Stomach smooth muscle (tissue), 2 donors: Measurements from ENCODE around the gene MRPS34.
"Not testable (repeated sequence)": the region's sequence is repeated elsewhere in the genome, so short reads cannot be mapped to it uniquely, and the experiment has no call there.

Experiments
- H3K27ac ChIP-seq: one replicate; pipeline ENCODE4 v1.7.0; 2013; ENCODE audit warnings: mild to moderate bottlenecking, low read length, inconsistent platforms
- H3K27me3 ChIP-seq, 2 donors: one replicate each; pipeline ENCODE4 v1.7.0; 2013; ENCODE audit warnings: low read length in 2 of 2; ENCODE audit not compliant: insufficient read depth in 2 of 2, control insufficient read depth in 1 of 2
- H3K36me3 ChIP-seq, 2 donors: one replicate each; pipeline ENCODE4 v1.7.0; 2013; ENCODE audit warnings: low read length in 2 of 2; ENCODE audit not compliant: control insufficient read depth in 2 of 2, insufficient read depth in 2 of 2
- H3K4me1 ChIP-seq: one replicate; pipeline ENCODE4 v1.7.0; 2013; ENCODE audit warnings: low read length; ENCODE audit not compliant: control insufficient read depth, insufficient read depth
- H3K4me3 ChIP-seq, 2 donors: one replicate each; pipeline ENCODE4 v1.7.0; 2013; ENCODE audit warnings: low read length in 2 of 2
- H3K9ac ChIP-seq, 2 donors: one replicate each; pipeline ENCODE4 v1.7.0; 2013; ENCODE audit warnings: low read length in 2 of 2, mild to moderate bottlenecking in 1 of 2
- H3K9me3 ChIP-seq, 2 donors: one replicate each; pipeline ENCODE4 v1.7.0; 2013; ENCODE audit warnings: low read length in 2 of 2; ENCODE audit not compliant: control insufficient read depth in 2 of 2
- donor health status: healthy.
- donor health status: Pancreatic carcinoma.

Gene MRPS34

DNA sequence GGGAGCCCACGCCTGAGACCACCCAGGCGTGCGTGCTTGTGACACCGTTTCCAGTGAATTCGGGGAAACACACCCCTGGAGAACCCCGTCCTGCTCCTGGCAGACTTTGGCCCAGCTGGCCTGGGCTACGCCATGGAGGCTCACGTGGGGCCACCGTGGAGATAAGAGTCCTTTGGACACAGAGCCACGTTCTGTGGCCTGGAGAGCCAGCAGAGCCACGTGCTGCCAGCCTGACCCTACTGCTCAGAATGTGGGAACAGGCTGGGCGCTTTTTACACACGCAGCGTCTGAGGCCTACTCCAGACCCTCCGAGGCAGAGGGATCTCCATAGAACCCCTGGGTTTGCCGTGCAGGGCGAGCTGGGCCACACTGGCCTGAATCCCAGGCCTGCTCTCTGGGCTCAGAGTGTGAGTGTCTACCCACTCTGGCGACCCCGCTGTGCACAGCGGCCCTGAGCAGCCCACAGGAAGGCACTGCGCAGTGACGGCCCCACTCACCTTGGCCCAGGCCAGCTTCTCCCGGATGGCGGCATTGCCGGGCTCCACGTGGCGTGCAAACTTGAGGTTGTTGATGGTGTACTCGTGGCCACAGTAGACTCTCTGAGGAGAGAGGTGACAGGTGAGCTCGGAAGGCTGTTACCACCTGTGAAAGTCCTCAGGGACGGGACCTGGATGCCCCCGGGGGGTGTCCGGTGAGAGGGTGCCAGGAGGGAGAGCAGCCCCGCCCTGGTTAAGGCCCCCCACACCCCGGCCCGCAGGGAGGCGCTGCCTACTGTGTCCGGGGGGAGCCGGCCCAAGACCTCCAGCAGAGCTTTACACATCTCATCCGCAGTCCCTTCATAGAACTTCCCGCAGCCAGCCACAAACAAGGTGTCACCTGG is 43.7 kb upstream of the MRPS34 start:
- peaks cover 12 to 24% of the 10 kb centered on the region in 2 donors for H3K36me3 ChIP-seq
- H3K27ac ChIP-seq, result no peak overlapping the region
- H3K9me3 ChIP-seq, result no peaks in the 10 kb centered on the region
- no peak overlapping the region for H3K4me3 ChIP-seq
- H3K27me3 ChIP-seq, result no peaks in the 10 kb centered on the region
- H3K4me1 ChIP-seq, result no peaks in the 10 kb centered on the region
- H3K9ac ChIP-seq, result no peak overlapping the region

DNA sequence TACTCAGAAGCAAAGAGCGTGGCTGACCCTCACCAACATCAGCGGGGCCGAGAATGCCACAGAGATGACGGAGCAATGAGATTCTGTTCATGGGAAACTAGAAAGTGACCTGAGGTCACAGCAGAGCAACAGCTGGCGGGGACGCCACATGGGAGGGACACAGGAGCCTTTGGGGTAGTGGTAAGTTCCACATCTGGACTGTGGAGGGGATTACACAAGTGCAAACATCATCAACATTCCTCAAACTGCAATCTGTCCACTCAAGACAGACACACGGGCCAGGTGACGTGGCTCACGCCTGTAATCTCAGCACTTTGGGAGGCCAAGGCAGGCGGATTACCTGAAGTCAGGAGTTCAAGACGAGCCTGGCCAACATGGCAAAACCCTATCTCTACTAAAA is 42.5 kb upstream of the MRPS34 start:
- Histone ChIP-seq H3K9me3 (no peaks in the 10 kb centered on the region), H3K9ac (no peak overlapping the region), H3K4me1 (no peaks in the 10 kb centered on the region), H3K36me3 (peaks cover 12 to 19% of the 10 kb centered on the region in 2 donors), H3K27ac (no peak overlapping the region), H3K27me3 (no peaks in the 10 kb centered on the region), H3K4me3 (no peak overlapping the region)

DNA sequence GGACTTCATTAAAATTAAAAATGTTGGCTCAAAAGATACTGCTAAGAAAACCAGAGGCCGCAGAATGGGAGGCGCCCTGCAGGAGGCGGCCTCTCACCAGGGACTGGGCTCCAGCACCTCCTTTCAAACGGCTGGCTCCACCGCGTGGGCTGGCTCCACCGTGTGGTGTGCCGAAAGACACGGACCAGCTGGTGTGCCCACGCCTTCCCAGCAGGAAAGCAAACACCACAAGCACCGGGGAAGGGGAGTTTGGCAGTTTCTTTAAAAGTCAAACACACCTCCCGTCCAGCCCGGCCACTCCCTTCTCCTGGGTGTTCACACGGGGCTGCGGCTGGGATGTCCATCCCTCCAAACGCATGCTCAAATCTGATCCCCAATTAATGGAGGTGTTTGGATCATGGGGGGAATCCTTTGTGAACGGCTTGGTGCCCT is 39.8 kb upstream of the MRPS34 start:
- Histone ChIP-seq H3K9me3 (no peaks in the 10 kb centered on the region), H3K9ac (no peak overlapping the region), H3K4me1 (no peaks in the 10 kb centered on the region), H3K4me3 (no peak overlapping the region), H3K27ac (no peak overlapping the region), H3K27me3 (no peaks in the 10 kb centered on the region), H3K36me3 (peaks cover 25 to 30% of the 10 kb centered on the region in 2 donors)

DNA sequence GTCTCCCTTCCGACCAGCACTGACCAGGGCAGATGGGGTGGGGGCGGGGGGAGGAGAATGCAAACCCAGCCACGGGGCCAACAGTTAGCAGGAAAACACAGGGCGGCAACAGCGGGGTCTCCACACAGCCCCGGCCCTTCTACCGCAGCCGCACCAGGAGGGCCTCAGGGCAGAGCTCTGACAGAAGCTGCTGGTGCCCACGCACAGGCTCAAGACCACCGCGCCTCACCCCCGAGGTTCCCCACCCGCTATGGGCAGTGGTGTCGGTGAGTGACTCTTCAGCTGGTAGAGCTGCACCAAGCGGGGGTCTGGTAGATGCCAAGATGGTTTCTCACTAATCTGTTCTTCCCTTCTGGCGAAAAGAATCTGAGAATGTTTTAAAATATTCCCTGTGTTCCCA is 37.6 kb upstream of the MRPS34 start:
- Histone ChIP-seq H3K4me3 (no peak overlapping the region), H3K9me3 (no peaks in the 10 kb centered on the region), H3K4me1 (no peaks in the 10 kb centered on the region), H3K27ac (no peak overlapping the region), H3K36me3 (peaks cover 22 to 24% of the 10 kb centered on the region in 2 donors), H3K27me3 (no peaks in the 10 kb centered on the region), H3K9ac (no peak overlapping the region)

DNA sequence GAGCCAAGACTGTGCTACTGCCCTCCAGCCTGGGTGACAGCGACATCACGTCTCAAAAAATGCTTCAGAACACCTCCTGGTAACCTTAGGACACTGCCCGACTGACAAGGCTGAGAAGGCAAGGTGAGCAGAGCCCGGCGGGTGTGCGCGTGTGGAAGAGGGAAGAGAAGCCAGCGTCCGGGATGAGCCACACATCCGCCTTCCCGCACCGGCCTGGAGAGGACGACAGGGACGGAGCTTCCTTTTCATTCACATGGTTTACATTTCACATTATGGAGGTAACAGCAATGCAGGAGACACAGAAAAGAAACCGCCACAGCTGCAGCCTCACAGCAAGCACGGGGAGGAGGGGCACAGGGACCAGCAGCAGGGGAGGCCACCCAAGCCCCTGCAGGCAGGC is 37.2 kb upstream of the MRPS34 start:
- H3K9ac ChIP-seq, result no peak overlapping the region
- H3K4me1 ChIP-seq, result no peaks in the 10 kb centered on the region
- peaks cover 21 to 22% of the 10 kb centered on the region in 2 donors for H3K36me3 ChIP-seq
- H3K9me3 ChIP-seq, result no peaks in the 10 kb centered on the region
- no peak overlapping the region for H3K27ac ChIP-seq
- H3K27me3 ChIP-seq, result no peaks in the 10 kb centered on the region
- no peak overlapping the region for H3K4me3 ChIP-seq

DNA sequence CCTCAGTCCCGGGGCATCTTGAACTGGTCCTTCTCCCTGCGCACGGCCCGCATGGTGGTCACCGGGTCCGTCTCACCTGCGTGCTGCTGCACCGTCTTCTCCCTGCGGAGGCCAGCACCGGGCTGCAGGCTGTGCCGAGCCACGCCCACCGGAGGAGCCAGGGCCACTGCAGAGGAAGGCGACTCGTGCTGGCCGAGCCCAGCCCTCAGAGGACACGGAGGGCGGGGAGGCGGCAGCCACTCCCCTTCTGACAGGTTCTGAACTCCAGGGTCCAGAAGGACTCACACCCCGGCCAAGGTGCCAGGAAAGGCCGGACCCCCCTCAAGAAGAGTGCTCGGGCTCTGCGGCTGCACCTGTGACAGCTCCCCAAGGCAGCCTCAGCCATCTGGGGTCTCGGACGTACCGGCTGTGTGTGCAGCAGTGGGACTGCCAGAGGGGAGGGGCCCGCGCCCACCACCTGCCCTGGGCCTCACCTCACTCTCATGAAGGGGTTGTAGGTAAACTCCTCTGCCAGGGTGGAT is 36.4 kb upstream of the MRPS34 start:
- Histone ChIP-seq H3K4me1 (no peaks in the 10 kb centered on the region), H3K4me3 (no peak overlapping the region), H3K9me3 (no peaks in the 10 kb centered on the region), H3K27me3 (no peaks in the 10 kb centered on the region), H3K36me3 (peaks cover 20 to 23% of the 10 kb centered on the region in 2 donors), H3K27ac (no peak overlapping the region), H3K9ac (no peak overlapping the region)

DNA sequence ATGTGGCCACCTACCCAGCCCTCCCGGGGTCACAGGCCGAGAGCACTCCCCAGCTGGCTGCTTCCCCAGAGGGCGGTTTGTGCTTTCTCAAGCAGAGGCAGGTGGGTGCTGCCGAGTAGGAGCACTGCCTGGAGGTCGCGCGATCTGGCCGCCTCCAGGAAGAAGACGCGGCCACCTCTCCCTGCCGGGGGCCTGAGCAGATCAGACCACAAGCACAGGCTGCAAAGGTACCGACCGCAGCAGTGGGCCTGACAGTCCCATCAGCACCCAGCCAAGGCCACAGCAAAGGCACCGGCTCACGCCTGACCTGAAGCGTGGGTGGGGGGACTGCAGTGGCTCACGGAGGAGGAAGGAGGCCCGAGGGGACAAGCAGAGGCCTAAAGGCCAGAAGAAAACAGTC is 35.8 kb upstream of the MRPS34 start:
- no peaks in the 10 kb centered on the region for H3K9me3 ChIP-seq
- H3K36me3 ChIP-seq, result peaks cover 20 to 24% of the 10 kb centered on the region in 2 donors
- H3K4me3 ChIP-seq, result no peak overlapping the region
- no peaks in the 10 kb centered on the region for H3K27me3 ChIP-seq
- no peaks in the 10 kb centered on the region for H3K4me1 ChIP-seq
- no peak overlapping the region for H3K9ac ChIP-seq
- H3K27ac ChIP-seq, result no peak overlapping the region

DNA sequence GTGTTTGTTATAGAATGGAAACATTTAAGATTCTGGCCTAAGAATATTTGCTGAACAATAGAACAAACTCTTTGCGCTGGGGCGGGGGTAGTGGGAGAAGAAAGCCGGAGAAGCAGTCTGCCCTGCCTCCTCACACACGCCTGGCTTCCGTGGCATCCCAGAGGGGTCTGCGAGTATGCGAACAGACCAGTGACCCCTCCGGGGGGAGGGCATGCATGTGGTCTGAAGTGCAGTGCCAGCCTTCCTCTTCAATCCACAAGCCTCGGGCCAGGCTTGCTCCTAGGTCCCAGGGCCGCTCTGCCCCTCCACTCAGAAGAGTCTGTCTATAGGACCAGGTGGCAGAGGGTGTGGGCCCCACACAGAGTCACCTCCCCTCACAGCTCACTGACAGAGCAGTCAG is 34.7 kb upstream of the MRPS34 start:
- H3K9ac ChIP-seq, result no peak overlapping the region
- H3K4me3 ChIP-seq, result no peak overlapping the region
- H3K4me1 ChIP-seq, result no peaks in the 10 kb centered on the region
- H3K27ac ChIP-seq, result no peak overlapping the region
- H3K9me3 ChIP-seq, result no peaks in the 10 kb centered on the region
- peaks cover 20 to 21% of the 10 kb centered on the region in 2 donors for H3K36me3 ChIP-seq
- H3K27me3 ChIP-seq, result no peaks in the 10 kb centered on the region

DNA sequence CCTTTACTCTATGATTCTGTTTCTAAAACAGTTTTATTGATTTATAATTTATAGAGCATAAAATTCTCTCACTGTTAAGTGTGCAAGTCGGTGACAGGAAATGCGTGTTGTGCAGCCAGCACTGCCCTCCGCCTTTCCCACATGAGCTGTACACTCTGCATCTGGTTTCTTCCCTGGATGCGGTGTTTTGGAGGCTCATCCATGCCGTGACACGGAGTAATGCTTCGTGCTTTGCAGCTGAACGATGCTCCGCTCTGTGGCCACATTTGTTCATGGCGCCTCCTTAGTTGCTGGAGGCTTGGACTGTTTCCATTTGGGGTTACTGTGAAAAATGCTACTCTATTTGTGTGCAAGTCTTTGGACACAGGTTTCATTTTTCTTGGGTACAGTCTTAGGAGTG is 27.8 kb upstream of the MRPS34 start:
- H3K4me3 ChIP-seq, result no peak overlapping the region
- H3K36me3 ChIP-seq, result peaks cover 0 to 3% of the 10 kb centered on the region in 2 donors
- no peaks in the 10 kb centered on the region for H3K9me3 ChIP-seq
- H3K4me1 ChIP-seq, result no peaks in the 10 kb centered on the region
- no peaks in the 10 kb centered on the region for H3K27me3 ChIP-seq
- H3K27ac ChIP-seq, result no peak overlapping the region
- H3K9ac ChIP-seq, result no peak overlapping the region

DNA sequence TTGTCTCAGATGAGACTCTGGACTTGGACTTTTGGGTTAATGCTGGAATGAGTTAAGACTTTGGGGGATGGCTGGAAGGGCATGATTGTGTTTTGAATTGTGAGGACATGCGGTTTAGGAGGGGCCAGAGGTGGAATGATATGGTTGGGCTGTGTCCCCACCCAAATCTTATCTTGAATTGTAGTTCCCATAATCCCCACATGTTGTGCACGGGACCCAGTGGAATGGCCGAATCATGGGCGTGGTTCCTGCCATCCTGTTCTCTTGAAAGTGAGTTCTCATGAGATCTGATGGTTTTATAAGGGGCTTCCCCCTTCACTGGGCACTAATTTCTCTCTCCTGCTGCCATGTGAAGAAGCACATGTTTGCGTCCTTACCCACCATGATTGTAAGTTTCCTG is 26.3 kb upstream of the MRPS34 start:
- not testable (repeated sequence) for H3K9ac ChIP-seq, H3K4me1 ChIP-seq, H3K27ac ChIP-seq, H3K27me3 ChIP-seq, H3K9me3 ChIP-seq, H3K4me3 ChIP-seq, H3K36me3 ChIP-seq
